Hematopoietic multipotent progenitor cell treated with erythropoietin and hydrocortisone succinate and interleukin-3 and kit ligand, for 4 days (in vitro differentiated cells): ENCODE results near the gene BAIAP2.
"Not testable (repeated sequence)": the region's sequence is repeated elsewhere in the genome, so short reads cannot be mapped to it uniquely, and the experiment has no call there.

ENCODE experiments used
- DNase-seq: peaks from one replicate; pipeline ENCODE4 v3.0.0-alpha.2; 2015

The BAIAP2 gene

DNA sequence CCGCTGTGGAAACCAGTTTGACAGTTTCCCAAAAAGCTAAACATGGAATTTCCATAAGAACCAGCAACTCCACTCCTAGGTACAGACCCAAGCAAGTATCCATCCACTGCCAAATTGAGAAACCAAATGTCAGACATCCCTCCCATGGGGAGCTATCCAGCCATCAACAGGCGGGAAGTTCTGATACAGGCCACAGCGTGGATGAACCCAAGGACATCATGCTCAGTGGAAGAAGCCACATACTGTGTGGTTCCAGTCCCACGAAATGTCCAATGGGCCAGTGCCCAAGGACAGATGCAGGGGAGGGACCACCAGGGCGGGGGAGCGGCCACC is 12.6 kb upstream of the BAIAP2 start:
- no peak for DNase-seq

DNA sequence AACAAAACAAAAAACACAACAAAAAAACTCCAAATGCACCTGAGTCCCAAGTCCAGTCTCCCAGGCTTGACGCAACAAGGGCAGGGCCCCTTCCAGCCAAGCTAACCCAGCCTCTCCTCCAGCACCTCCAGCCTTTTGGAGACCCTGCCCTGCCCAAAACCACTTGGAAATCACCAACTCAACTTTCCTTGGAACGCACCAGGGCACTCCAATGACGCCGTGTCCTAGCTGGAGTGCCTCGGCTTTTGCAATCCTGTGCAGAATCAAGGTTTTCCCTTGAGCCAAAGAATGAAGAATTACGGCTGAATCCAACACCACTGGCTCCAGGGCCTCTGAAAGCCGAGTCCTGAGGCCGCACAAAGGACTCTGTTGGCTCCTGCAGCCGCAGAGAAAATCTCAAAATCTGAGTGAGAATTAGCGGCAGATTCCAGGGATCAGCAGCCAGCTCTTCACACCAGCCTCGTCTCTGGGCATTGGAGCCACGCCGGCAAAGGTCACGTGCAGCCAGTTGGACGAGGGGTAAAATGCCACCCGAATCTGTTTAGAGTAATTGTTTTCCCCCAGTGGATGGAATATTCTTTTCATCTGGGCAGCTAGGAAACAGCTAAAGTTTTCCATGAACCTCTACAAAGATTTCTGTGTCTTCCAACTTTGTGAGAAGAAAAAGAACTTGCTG is 9.7 kb upstream of the BAIAP2 start:
- DNase-seq: no peak

GRCh38 chr17:81025741-81026129 is 9.2 kb upstream of the BAIAP2 start:
- no peak for DNase-seq

GRCh38 chr17:81026266-81027036 is 8.5 kb upstream of the BAIAP2 start:
- no peak for DNase-seq

DNA sequence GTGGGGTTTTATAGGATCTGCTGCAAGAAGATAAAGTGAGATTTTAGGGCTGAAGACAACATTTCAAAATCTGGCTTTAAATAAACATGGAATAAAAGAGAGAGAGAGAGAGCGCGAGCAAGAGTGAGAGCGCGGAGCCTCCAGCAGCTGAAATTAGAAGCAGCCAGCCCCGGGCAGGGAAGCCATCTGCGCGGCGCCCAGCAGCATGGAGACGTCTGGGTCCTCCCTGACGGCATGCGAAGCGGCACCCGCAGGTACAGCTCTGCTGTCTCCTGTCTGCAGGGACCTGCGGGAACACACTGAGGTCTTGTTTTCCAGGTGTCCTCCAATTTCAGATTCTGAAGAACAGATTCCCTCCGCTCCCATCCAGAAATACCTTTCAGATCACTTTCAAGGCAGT is 7.9 kb upstream of the BAIAP2 start:
- no peak for DNase-seq

DNA sequence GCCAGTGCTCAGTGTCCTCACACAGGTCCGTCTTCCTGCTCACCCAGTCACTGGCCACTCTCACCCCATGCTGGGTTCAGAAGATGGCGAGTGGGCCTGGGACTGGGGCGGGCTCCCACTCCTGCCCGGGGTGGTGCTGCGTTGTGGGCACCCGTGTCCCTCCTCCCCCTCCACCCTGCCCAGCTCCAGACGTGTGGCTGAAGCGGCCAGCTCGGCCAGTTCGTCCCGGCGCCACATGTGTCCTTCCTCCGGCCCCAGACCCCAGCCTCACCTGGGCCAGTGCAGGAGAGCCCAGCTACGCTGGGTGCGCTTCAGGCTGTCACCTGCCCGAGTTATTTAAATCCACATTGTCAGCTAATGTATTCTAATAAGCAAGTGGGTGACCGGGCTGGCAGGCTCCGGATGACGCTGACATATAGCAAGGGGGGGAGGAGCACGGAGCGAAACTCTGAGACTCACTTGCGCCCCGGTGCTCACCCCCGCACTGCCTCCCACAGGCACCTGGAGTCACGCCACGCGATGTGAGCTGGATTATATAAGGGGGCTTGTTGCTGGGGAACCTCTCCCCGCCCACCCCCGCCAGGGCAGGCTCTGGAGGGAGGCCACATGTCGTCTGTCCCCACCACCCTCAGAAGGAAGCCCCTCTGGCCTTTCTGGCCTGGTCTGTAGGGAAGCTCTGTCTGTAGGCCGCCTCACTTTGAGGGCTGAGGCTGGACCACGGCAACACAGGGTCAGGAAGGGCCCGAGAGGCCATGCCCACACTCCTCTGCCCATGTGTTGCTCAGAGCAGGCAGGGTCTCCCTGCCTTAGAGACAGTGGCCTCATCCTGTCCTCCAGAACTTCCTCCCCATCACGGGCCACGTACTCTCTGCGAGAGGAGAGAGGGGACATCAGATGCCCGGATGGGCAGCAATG is 7.1 kb upstream of the BAIAP2 start:
- DNase-seq: no peak

- no peak for DNase-seq
Observed at GRCh38 chr17:81028506-81028858, 6.5 kb upstream of the BAIAP2 start.

DNA sequence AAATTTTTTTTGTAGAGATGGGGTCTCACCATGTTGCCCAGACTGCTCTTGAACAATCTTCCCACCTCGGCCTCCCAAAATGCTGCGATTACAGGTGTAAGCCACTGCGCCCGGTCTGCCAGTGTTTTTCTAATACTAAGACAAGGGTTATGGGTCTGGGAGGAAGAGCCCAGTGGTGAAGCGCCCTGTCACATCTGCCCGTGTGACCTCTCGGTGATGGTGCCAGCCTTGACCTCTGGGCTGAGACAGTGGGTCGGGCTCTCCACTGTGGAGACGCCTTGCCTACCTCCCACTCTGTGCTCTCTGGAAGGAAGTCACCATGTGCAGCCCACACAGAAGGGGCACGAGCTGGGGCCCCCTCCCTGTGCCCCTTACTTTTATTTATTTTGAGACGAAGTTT is 5.1 kb upstream of the BAIAP2 start:
- no peak for DNase-seq

GRCh38 chr17:81030312-81030711 is 4.6 kb upstream of the BAIAP2 start:
- not testable (repeated sequence) for DNase-seq

DNA sequence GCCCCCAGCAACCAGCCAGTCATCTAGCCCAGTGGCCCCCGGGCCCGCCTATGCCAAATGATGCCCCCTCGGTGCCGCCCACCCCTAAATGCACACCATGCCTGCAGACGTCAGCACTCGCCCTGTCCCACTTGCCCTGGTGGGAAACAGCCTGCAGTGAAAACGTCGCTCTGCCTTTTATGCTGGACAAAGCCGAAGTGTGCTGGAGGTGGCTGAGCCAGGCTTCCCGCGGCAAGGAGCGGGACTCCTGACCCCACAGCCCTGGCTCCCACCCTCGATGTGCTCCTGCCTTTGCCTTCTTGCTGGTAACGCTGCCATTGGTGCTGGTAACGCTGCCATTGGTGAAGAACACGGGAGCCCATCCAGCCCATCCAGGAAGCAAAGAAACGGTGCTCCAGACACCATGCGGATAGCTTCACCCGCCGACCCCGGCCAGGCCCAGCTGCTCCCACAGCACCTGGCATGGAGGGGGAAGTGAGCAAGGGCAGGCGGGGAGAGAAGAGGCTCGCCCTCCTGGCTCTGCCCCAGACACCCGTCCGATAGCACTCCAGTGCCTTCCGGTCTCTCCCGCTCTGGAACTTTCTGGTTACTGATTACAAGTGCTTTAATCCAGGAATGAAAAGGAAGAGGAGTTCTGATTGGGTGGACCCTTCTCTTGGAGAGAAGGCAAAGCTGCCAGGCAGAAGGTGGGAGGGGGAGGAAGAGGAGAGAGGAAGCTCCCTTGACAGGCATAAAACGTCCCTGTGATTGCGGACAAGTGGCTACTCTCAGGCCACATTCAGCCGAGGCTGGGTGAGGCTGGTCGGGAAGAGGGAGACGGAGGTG is 4.0 kb upstream of the BAIAP2 start:
- DNase-seq: no peak

DNA sequence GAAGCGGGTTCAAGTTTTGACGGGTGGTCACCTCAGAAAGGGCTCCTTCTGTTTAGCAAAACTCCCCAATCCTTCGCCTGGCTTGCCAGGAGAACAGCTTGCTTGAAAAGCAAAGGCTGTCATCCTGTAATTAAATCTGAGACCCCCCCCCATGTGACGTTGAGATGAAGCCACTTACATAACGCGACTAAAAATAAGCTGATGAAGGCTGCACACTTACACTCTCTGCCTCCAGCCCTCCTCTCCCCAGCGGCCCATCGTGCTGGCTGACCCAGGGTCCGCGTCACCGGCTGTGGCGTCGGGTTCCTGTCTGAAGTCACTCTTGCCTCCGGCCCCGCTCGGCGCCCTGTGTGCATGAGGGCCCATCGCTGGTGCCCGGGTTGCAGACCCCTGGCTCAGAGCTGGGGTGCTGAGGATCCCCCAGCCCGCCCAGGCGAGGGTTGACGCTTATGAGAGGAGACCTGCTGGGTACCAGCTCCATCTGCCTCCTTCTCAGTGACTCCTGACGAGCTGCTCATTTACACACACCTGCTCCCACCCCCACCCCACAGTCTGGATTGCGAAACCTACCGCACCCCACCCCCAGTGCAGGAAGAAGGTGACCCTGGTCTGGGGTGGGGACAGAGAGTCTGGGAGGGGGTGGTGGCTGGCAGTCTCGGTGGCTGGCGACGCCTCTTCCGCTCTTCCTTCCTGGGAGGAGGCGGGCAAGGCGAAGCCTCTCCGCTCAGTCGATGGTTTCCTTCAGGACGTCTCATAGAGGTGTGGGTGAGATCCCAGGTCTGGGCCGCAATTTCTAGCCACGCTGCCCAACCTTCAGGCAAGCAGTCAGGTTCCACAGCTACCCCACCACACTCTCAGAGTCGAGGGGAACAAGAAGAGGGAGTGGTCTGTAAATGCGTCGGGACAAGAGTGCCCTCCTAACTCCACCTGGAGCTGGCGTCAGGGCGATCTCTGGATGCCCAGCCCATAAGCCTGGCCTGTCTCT is 3.1 kb upstream of the BAIAP2 start:
- no peak for DNase-seq

- DNase-seq: no peak
Observed at GRCh38 chr17:81032641-81033480, 2.1 kb upstream of the BAIAP2 start.

- no peak for DNase-seq
Observed at GRCh38 chr17:81033535-81034167, 1.3 kb upstream of the BAIAP2 start.

GRCh38 chr17:81034168-81034777 is 678 bp upstream of the BAIAP2 start:
- no peak for DNase-seq

DNA sequence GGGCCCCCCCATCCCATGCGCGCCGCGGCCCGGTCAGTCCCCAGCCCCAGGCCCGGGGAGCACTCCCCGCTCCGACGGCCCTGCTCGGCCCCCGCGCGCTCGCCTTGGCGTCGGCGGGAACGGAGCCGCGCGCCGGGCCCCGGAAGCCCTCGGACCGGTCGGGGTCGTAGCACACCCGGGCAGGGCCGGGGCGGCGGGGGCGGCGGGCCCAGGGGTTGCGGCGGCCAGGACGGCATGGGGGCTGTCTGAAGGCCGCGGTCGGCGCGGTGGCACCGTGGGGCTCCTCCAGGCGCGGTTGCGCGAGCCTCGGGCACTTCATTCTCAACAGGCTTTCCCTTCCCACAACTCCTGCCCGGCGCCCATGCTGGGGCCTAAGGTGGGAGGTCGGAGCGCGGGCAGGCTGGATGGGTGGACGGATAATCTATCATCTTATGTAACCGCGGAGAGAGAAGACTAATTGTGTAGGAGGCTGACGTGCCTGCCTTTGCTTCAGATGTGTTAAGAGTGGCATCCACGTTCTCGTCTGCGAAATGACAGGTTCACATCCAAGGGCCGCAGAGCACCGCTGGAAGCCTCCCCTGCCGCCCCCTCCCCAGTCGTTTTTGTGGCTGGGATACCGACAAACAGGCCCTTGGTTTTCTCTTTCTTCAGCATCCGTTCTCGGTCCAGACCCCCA is 708 bp downstream of the BAIAP2 start:
- DNase-seq: peak; percentile 41

- no peak for DNase-seq
Observed at GRCh38 chr17:81036197-81036941, 1.4 kb downstream of the BAIAP2 start.

- no peak for DNase-seq
Observed at GRCh38 chr17:81037026-81037797, 2.3 kb downstream of the BAIAP2 start.
